Activated CD8-positive, alpha-beta memory T cell treated with anti-CD3 and anti-CD28 coated beads, Interleukin-2, amount 50 U/mL, for 24 hours (primary cell): ENCODE measurements around the gene NEGR1.

ENCODE experiments used
- DNase-seq: peaks from one replicate; pipeline ENCODE4 v3.0.0-alpha.2; 2020; ENCODE audit errors: extremely low read depth

NEGR1 gene

GRCh38 chr1:71781450-71781849 lies 500.9 kb downstream of the NEGR1 start:
- DNase-seq: no peak

GRCh38 chr1:71780681-71781080 lies 501.7 kb downstream of the NEGR1 start:
- no peak for DNase-seq

GRCh38 chr1:71778940-71779339 lies 503.4 kb downstream of the NEGR1 start:
- DNase-seq: no peak

- DNase-seq: no peak
Observed at GRCh38 chr1:71777094-71777493, 505.2 kb downstream of the NEGR1 start.

GRCh38 chr1:71774705-71775104 lies 507.6 kb downstream of the NEGR1 start:
- DNase-seq: no peak

- DNase-seq: no peak
Observed at GRCh38 chr1:71770121-71770520, 512.2 kb downstream of the NEGR1 start.

GRCh38 chr1:71766748-71767147 lies 515.6 kb downstream of the NEGR1 start:
- DNase-seq: no peak

GRCh38 chr1:71762514-71763255 lies 519.7 kb downstream of the NEGR1 start:
- no peak for DNase-seq

GRCh38 chr1:71755441-71755840 lies 526.9 kb downstream of the NEGR1 start:
- DNase-seq: no peak

- DNase-seq: no peak
Observed at GRCh38 chr1:71753746-71754145, 528.6 kb downstream of the NEGR1 start.

GRCh38 chr1:71745326-71745725 lies 537.0 kb downstream of the NEGR1 start:
- DNase-seq: no peak

GRCh38 chr1:71743862-71744261 lies 538.5 kb downstream of the NEGR1 start:
- no peak for DNase-seq

GRCh38 chr1:71738910-71739309 lies 543.4 kb downstream of the NEGR1 start:
- DNase-seq: no peak

GRCh38 chr1:71738256-71738655 lies 544.1 kb downstream of the NEGR1 start:
- DNase-seq: no peak

- DNase-seq: no peak
Observed at GRCh38 chr1:71737768-71738167, 544.6 kb downstream of the NEGR1 start.

- no peak for DNase-seq
Observed at GRCh38 chr1:71733121-71733520, 549.2 kb downstream of the NEGR1 start.

GRCh38 chr1:71721532-71721931 lies 560.8 kb downstream of the NEGR1 start:
- DNase-seq: no peak

- no peak for DNase-seq
Observed at GRCh38 chr1:71719330-71719729, 563.0 kb downstream of the NEGR1 start.

GRCh38 chr1:71717186-71717585 lies 565.2 kb downstream of the NEGR1 start:
- no peak for DNase-seq

GRCh38 chr1:71711456-71711855 lies 570.9 kb downstream of the NEGR1 start:
- no peak for DNase-seq

- DNase-seq: no peak
Observed at GRCh38 chr1:71706029-71706671, 576.2 kb downstream of the NEGR1 start.

- DNase-seq: no peak
Observed at GRCh38 chr1:71698186-71698585, 584.2 kb downstream of the NEGR1 start.

GRCh38 chr1:71695821-71696220 lies 586.5 kb downstream of the NEGR1 start:
- DNase-seq: no peak

GRCh38 chr1:71695084-71695483 lies 587.3 kb downstream of the NEGR1 start:
- no peak for DNase-seq
